Stimulated activated CD8-positive, alpha-beta memory T cell treated with anti-CD3 and anti-CD28 coated beads, Interleukin-4, amount 100 ng/mL, for 24 hours (primary cell): ENCODE data around the gene BAHD1.

Experiments
- DNase-seq: peaks from one replicate; pipeline ENCODE4 v3.0.0-alpha.2; 2020; ENCODE audit warnings: low read depth

BAHD1 gene

DNA sequence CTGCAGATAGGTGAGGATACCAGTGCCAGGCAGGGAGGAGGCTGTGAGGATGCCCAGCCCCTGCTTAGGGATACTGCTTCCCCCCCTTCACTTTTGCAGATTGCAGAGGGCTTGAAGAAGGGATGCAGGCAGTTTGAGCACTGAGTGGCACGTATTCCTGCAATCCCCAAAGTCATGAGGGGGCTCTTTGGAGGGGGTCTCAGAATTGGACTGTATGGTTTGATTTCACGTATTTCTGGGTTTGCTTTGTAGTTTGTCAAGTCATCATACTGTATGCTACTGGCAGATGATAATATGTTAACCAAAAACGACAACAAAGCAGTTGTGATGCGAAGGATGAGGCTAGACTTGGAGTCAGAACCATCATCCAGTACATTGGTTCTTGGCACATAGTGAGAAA, 58.1 kb downstream of the BAHD1 start:
- no peak for DNase-seq

- no peak for DNase-seq
Observed at GRCh38 chr15:40499931-40500330, 59.2 kb downstream of the BAHD1 start.

DNA sequence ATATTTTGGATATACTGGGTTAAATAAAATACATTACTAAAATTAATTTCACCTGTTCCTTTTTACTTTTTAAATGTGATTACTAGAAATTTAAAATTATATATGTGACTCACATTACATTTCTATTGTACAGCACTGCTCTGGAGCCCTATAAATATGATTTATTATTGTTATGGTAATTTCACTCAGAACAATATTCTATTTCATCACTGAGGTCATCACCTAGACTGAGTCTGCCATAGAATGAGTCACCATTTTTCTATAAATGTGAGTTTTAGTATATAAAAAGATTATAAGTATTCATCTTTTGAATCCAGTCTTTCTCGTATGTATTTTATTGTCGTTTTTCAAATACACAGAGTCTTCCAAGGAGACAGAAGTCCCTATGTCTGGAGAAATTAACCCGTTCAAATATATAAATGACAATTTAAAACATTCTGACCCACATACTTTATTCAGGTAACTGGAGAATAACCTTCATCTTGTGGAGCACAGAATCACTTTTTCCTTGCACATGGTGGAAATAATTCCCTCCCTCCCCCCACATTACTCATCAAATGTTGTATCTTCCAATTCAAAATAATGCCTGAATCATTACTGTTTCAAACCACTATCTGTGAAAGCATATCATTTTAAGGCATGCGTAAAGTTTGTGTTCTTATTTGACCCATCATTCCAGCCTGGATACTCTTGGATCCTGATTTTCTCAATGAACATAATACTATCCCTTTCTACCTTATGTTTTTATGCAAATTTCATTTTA, 60.0 kb downstream of the BAHD1 start:
- DNase-seq, result no peak

- DNase-seq, result no peak
Observed at GRCh38 chr15:40501487-40501886, 60.7 kb downstream of the BAHD1 start.

- peak; percentile 50 for DNase-seq
Observed at GRCh38 chr15:40506964-40507571, 66.3 kb downstream of the BAHD1 start.

GRCh38 chr15:40508216-40508615, 67.5 kb downstream of the BAHD1 start:
- no peak for DNase-seq

DNA sequence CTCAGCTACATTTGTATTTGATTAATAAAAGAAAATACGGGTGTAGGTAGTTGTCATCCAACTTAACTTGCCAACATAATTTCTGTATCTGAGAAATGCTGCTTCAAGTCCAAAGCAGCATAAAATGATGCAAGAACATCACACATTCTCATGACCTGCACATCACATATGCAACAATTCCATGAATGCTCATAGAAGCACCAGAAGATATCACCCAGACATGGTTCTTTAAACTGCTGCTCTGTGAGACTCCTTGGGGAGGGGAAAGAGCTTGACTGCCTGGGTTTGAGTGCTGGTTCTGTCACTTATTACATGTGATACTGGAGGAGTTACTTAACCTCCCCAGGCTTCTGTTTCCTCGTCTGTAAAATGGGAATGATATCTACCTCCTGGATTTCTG, 69.4 kb downstream of the BAHD1 start:
- DNase-seq, result no peak

DNA sequence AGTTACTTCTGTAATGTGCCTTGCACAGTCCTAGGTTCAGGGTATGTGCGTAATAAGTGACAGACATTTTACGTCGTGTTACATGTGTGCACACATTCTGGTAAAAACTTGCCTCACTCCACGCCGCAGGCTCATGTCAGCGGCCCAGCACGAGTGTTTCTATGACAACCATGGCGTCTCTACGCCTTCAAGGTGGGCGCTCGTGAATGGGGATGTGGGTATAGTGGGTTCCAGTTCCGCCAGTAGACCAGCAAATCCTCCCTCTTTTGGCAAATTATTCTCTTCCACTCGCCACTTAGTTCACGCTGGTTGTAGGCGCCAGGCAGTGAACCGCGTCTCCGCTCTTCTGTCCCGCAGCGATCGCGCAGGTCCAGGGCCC, 70.3 kb downstream of the BAHD1 start:
- DNase-seq, result no peak

DNA sequence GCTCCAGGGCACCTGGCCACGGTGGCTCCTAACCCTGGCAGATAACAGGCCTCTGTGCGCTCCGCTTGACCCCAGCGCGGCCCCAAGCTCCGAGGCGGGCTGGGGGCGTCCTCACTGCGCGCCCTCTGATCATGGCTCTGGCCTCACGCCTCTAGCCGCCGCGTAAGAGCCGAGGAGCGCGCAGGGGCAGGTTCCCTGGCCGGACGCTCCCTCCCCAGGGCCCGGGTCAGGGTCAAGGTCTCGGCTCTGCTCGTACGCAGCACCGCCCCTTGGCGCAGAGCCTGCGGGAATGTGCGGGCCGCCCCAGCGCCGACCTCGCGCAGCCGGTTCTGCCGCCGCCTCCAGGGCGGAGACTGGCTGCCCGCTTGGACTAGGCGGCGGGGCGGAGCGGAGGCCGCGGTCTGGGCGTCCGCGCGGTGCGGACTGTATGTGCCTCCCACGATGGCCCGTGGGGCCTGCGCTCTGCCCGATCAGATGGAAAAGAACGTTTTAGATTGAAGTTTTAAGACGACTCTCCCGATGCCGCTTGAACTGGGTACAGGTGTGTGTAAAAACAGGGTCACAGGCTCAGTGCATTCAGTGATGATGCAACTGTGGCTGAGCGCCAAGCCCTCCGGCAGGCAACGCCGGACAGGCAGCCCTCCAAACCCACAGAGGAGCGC, 70.8 kb downstream of the BAHD1 start:
- DNase-seq, result no peak

- no peak for DNase-seq
Observed at GRCh38 chr15:40512440-40512839, 71.7 kb downstream of the BAHD1 start.

GRCh38 chr15:40513609-40514008, 72.9 kb downstream of the BAHD1 start:
- no peak for DNase-seq

GRCh38 chr15:40516322-40516721, 75.6 kb downstream of the BAHD1 start:
- no peak for DNase-seq
